Natural killer cell (primary cell): Measurements from ENCODE around the gene RBMS3. TPM values are rescaled to one million over a fixed set of nuclear protein-coding genes. Genes with fewer than 3 reads are reported as not detected.

ENCODE experiments used
- ATAC-seq, 3 donors: fragments of 150-1000 bp in 2 of 3; fragments of 200-7000 bp in 1 of 3; cut with Tn5 transposase; 1 replicate in 1 of 3; 2 replicates in 2 of 3; pipeline ENCODE4 v1.10.0; 2021; ENCODE audit warnings: mild to moderate bottlenecking in 2 of 3, moderate library complexity in 2 of 3
- DNase-seq, 2 donors: peaks; one replicate each; pipeline versions ENCODE4 v3.0.0 to v3.0.0-alpha.2; 2013 to 2021; ENCODE audit warnings: mixed read lengths in 1 of 2
- H3K27ac ChIP-seq: one replicate; pipeline ENCODE4 v1.5.1; 2013; ENCODE audit warnings: mild to moderate bottlenecking, low read length
- H3K27me3 ChIP-seq: one replicate; pipeline ENCODE4 v1.6.1; 2013; ENCODE audit warnings: low read length; ENCODE audit not compliant: control insufficient read depth, insufficient read depth
- H3K36me3 ChIP-seq: one replicate; pipeline ENCODE4 v1.6.1; 2013; ENCODE audit warnings: low read length; ENCODE audit not compliant: control insufficient read depth, insufficient read depth
- H3K4me1 ChIP-seq: one replicate; pipeline ENCODE4 v1.6.1; 2013; ENCODE audit warnings: low read length; ENCODE audit not compliant: control insufficient read depth, insufficient read depth
- H3K4me3 ChIP-seq: one replicate; pipeline ENCODE4 v1.5.1; 2013; ENCODE audit warnings: low read length
- H3K9me3 ChIP-seq: one replicate; pipeline ENCODE4 v1.6.1; 2013; ENCODE audit warnings: low read length; ENCODE audit not compliant: control insufficient read depth, insufficient read depth
- H3K27ac Mint-ChIP-seq, 2 donors: one replicate each; pipeline ENCODE4 v1.8.0; 2022; ENCODE audit warnings: mild to moderate bottlenecking in 2 of 2, mixed read lengths in 2 of 2, moderate library complexity in 1 of 2
- H3K27me3 Mint-ChIP-seq, 2 donors: one replicate each; pipeline ENCODE4 v1.8.0; 2022; ENCODE audit warnings: low read depth in 2 of 2, mixed read lengths in 2 of 2
- H3K36me3 Mint-ChIP-seq: one replicate; pipeline ENCODE4 v1.8.0; 2022; ENCODE audit warnings: mixed read lengths
- H3K4me1 Mint-ChIP-seq, 2 donors: one replicate each; pipeline ENCODE4 v1.8.0; 2022; ENCODE audit warnings: mixed read lengths in 2 of 2
- H3K4me3 Mint-ChIP-seq: one replicate; pipeline ENCODE4 v1.8.0; 2022; ENCODE audit warnings: mild to moderate bottlenecking, moderate library complexity, mixed read lengths
- H3K9me3 Mint-ChIP-seq, 2 donors: one replicate each; pipeline ENCODE4 v1.8.0; 2022; ENCODE audit warnings: mixed read lengths in 2 of 2
- CTCF ChIP-seq: fragments of 200-600 bp; IDR thresholded peaks from one replicate; pipeline ENCODE4 v1.8.0; 2022; ENCODE audit warnings: antibody characterized with exemption
- WGBS: methylation state at CpG from one replicate; pipeline ENCODE4 v1.1.7; 2013; ENCODE audit warnings: missing lambda C conversion rate; ENCODE audit not compliant: insufficient coverage; 5-methylcytosine and 5-hydroxymethylcytosine counted together
- intact Hi-C: fragments of 100-400 bp; cut with micrococcal nuclease; formaldehyde crosslinking; loops from one replicate; pipeline ENCODE4 v1.14.2; 2022
- total RNA-seq, 4 donors: library from RNA; stranded (reverse); fragments of 120-200 nt in 1 of 4; gene quantifications; one replicate each; pipeline versions ENCODE4 v1.2.3 to v1.2.4, GENCODE V29; 2013 to 2022

RBMS3 gene
- total RNA-seq, 3 donors from 2014 or later (not counting 1 experiment from before 2014, with no cell fraction given): 0.16 TPM; not detected in 2

GRCh38 chr3:29619676-29620075, 338.8 kb downstream of the RBMS3 start:
- no peaks in the 10 kb centered on the region for H3K9me3 ChIP-seq
- intact Hi-C loops: no loop called here
- 85% methylated on average over 4 of the region's 4 CpGs for WGBS
- peaks cover 9 to 10% of the 10 kb centered on the region in 2 donors for H3K9me3 Mint-ChIP-seq
- H3K4me3 Mint-ChIP-seq: no peak overlapping the region
- no peak for TF ChIP-seq CTCF
- H3K27me3 ChIP-seq: no peaks in the 10 kb centered on the region
- no peaks in the 10 kb centered on the region for H3K36me3 Mint-ChIP-seq
- H3K4me1 Mint-ChIP-seq: no peaks in the 10 kb centered on the region
- H3K27ac Mint-ChIP-seq: no peak overlapping the region
- ATAC-seq (no peak), DNase-seq (no peak)
- H3K27ac ChIP-seq: no peak overlapping the region
- H3K4me3 ChIP-seq: no peak overlapping the region
- no peaks in the 10 kb centered on the region for H3K36me3 ChIP-seq
- H3K4me1 ChIP-seq: no peaks in the 10 kb centered on the region
- no peaks in the 10 kb centered on the region for H3K27me3 Mint-ChIP-seq

GRCh38 chr3:29627136-29628117, 346.6 kb downstream of the RBMS3 start:
- Mint-ChIP-seq H3K4me1 (no peaks in the 10 kb centered on the region), H3K4me3 (no peak overlapping the region), H3K27ac (no peak overlapping the region), H3K9me3 (peaks cover 4 to 5% of the 10 kb centered on the region in 2 donors), H3K27me3 (no peaks in the 10 kb centered on the region), H3K36me3 (no peaks in the 10 kb centered on the region)
- H3K36me3 ChIP-seq: no peaks in the 10 kb centered on the region
- H3K4me3 ChIP-seq: no peak overlapping the region
- intact Hi-C loops: no loop called here
- no peaks in the 10 kb centered on the region for H3K27me3 ChIP-seq
- ATAC-seq (no peak), DNase-seq (no peak)
- H3K27ac ChIP-seq: no peak overlapping the region
- TF ChIP-seq CTCF: no peak
- no peaks in the 10 kb centered on the region for H3K9me3 ChIP-seq
- no peaks in the 10 kb centered on the region for H3K4me1 ChIP-seq
- no CpG with 5 or more reads among the region's 2 CpGs for WGBS

- Histone ChIP-seq H3K36me3 (no peaks in the 10 kb centered on the region), H3K27ac (no peak overlapping the region), H3K9me3 (no peaks in the 10 kb centered on the region), H3K4me3 (no peak overlapping the region), H3K27me3 (no peaks in the 10 kb centered on the region), H3K4me1 (no peaks in the 10 kb centered on the region)
- Mint-ChIP-seq H3K27me3 (no peaks in the 10 kb centered on the region), H3K36me3 (no peaks in the 10 kb centered on the region), H3K27ac (no peak overlapping the region), H3K4me3 (no peak overlapping the region), H3K9me3 (peaks cover 3 to 4% of the 10 kb centered on the region in 2 donors), H3K4me1 (no peaks in the 10 kb centered on the region)
- no peak for TF ChIP-seq CTCF
- DNase-seq (no peak), ATAC-seq (no peak)
- WGBS: 63% methylated on average over 1 of the region's 2 CpGs
- intact Hi-C loops: no loop called here
These were observed 347.9 kb downstream of the RBMS3 start for GRCh38 chr3:29628795-29629194.
